ENCODE measurements around the gene SMCHD1.

DNA sequence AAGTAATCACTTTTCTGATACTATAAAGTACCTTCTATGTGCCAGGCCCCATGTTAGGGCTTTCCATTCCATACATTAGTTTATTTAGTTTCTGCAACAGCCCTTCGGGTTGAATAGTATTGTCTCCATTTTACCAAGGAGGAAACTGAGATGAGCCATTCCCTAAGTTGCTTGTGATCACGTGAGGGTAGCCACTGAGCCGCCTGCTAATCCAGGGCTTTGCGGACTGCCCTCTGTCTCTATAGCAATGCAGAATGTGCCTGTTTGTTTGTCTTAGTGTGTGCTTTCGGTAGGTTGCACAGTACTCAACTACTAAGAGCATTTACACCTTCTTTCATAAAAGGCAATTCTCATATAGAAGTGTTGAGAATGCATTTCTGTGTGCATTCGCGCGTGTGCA, 196.2 kb downstream of the SMCHD1 start:
- TF ChIP-seq SUZ12 (IDR thresholded peaks at IDR 0.05) = no peak
- TF ChIP-seq PKNOX1 (IDR thresholded peaks at IDR 0.05) = no peak
- no peak for TF ChIP-seq HDGF (IDR thresholded peaks at IDR 0.05; ENCODE audit: borderline replicate concordance)

All from HEK293T (cell line).